ENCODE measurements around the gene SHBG. TPM values are rescaled to one million over a fixed set of nuclear protein-coding genes. Genes with fewer than 3 reads are reported as not detected.

Gene SHBG, protein sequence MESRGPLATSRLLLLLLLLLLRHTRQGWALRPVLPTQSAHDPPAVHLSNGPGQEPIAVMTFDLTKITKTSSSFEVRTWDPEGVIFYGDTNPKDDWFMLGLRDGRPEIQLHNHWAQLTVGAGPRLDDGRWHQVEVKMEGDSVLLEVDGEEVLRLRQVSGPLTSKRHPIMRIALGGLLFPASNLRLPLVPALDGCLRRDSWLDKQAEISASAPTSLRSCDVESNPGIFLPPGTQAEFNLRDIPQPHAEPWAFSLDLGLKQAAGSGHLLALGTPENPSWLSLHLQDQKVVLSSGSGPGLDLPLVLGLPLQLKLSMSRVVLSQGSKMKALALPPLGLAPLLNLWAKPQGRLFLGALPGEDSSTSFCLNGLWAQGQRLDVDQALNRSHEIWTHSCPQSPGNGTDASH
- under 1 TPM; 0.25 to 0.30 TPM for total RNA-seq

DNA sequence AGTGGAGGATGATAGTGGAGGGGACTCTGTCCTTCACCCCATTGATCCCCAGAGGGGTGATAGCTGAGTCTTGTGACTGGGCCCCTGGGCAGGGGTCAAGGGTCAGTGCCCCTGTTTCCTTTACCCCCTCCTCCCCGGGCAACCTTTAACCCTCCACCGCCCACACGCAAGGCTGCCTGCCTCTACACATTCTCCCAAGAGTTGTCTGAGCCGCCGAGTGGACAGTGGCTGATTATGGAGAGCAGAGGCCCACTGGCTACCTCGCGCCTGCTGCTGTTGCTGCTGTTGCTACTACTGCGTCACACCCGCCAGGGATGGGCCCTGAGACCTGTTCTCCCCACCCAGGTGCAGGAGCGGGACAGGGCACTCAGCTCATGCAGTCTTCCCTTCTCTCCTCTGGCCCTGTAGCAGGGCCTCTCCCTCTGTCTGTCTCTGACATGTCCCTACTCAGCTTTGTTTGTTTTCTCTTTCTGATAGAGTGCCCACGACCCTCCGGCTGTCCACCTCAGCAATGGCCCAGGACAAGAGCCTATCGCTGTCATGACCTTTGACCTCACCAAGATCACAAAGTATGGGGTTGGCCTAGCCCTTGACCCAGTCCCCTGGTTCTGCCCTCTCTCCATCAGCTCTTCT lies at the start of gene SHBG:
Gene SHBG, plus strand, starts transcription at position 197 of the 633 bp plus-strand sequence. Its CDS starts 38 bp downstream, at position 235.
- Mint-ChIP-seq H3K4me3 (no peak within 1 kb of the TSS), H3K4me1 (peaks cover 11% of the 10 kb centered on the region), H3K9me3 (ENCODE audit: low read depth) (no peaks in the 10 kb centered on the region), H3K27ac (no peak within 1 kb of the TSS), H3K36me3 (ENCODE audit: low read depth) (peaks cover 1% of the 10 kb centered on the region), H3K27me3 (no peaks in the 10 kb centered on the region)
- ATAC-seq, result no peak
- DNase-seq, result no peak
- intact Hi-C loops (cut with DNase I, micrococcal nuclease), result loop anchor here in 1 of 2 experiments (5.0 kb wide), 1 partner anchor 42 kb away; no protein-coding TSS in a partner anchor
- ChIA-PET POLR2A (no interaction called here), CTCF (interaction anchor here (0.6 to 4.9 kb wide), 4 partner anchors 12 to 57 kb away, joined by 3 to 20 read pairs (median 5); partner anchors contain the start of gene TP53)

DNA sequence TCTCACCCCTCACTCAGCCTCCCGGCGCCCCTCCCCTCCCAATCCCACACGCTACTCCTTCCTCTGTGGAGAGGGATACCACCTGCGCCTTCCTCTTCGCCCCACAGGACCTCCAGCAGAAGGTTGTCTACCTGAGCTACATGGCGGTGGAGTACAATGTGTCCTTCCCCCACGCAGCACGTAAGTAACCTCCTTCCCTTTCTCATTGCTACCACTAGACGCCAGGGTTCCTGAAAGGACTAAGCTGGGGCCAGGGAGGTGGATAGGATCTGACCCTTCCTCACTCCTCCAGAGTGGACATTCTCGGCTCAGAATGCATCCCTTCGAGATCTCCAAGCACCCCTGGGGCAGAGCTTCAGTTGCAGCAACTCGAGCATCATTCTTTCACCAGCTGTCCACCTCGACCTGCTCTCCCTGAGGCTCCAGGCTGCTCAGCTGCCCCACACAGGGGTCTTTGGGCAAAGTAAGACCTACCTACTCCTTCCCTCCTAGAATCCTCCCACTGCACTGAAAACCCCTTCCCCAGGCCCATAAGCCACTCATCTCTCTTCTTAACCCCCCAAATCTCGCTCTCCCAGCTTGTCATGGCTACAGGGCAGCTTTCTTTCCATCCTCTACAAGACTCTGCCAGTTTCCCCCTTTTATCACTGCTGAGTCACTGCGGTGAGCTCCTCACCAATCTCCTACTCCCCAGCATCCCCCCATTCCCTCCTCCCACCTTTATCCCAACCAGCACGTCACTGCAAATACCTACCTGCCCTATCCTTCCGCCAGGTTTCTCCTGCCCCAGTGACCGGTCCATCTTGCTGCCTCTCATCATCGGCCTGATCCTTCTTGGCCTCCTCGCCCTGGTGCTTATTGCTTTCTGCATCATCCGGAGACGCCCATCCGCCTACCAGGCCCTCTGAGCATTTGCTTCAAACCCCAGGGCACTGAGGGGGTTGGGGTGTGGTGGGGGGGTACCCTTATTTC lies 49.0 kb upstream of the SHBG start:
- intact Hi-C loops (cut with DNase I, micrococcal nuclease), result loop anchor here in 1 of 2 experiments (5.0 kb wide), 1 partner anchor 351 kb away; the partner anchor contains the start of genes CNTROB and TRAPPC1
- no peak for DNase-seq
- Mint-ChIP-seq H3K9me3 (ENCODE audit: low read depth) (no peaks in the 10 kb centered on the region), H3K27me3 (no peaks in the 10 kb centered on the region), H3K4me1 (peaks cover 76% of the 10 kb centered on the region), H3K27ac (peak overlapping the region; percentile 94), H3K4me3 (no peak overlapping the region), H3K36me3 (ENCODE audit: low read depth) (peaks cover 59% of the 10 kb centered on the region)
- no peak for ATAC-seq
- ChIA-PET POLR2A (interaction anchor here (0.6 to 3.9 kb wide), 3 partner anchors 56 to 251 kb away, joined by 3 to 25 read pairs (median 5); partner anchors contain the start of genes NEURL4, TP53 and WRAP53), CTCF (interaction anchor here (0.6 to 1.6 kb wide), 6 partner anchors 21 to 284 kb away, joined by 3 to 5 read pairs (median 3); partner anchors contain the start of gene TNFSF12)

GRCh38 chr17:7582396-7583252 lies 47.3 kb upstream of the SHBG start:
- peaks cover 45% of the 10 kb centered on the region for H3K36me3 Mint-ChIP-seq (ENCODE audit: low read depth)
- POLR2A ChIA-PET, result interaction anchor here (0.8 to 3.0 kb wide), 7 partner anchors 7 to 253 kb away, joined by 3 to 43 read pairs (median 11); partner anchors contain the start of genes FXR2, POLR2A, TP53 and WRAP53
- CTCF ChIA-PET, result interaction anchor here (1.0 to 3.4 kb wide), 5 partner anchors 22 to 227 kb away, joined by 3 to 30 read pairs (median 5); partner anchors contain the start of genes SENP3 and TMEM102
- peaks cover 64% of the 10 kb centered on the region for H3K4me1 Mint-ChIP-seq
- peak overlapping the region; percentile 82 for H3K4me3 Mint-ChIP-seq
- H3K27ac Mint-ChIP-seq, result peak overlapping the region; percentile 100
- ATAC-seq, result no peak
- no peaks in the 10 kb centered on the region for H3K9me3 Mint-ChIP-seq (ENCODE audit: low read depth)
- DNase-seq, result no peak
- intact Hi-C loops (cut with DNase I, micrococcal nuclease), result loop anchor here (1.0 to 5.0 kb wide), 9 partner anchors 10 to 350 kb away; partner anchors contain the start of genes CNTROB (in 1 of the 2), NAA38 (in 1 of the 2), POLR2A (in 1 of the 2) and SENP3 (in 1 of the 2)
- no peaks in the 10 kb centered on the region for H3K27me3 Mint-ChIP-seq

DNA sequence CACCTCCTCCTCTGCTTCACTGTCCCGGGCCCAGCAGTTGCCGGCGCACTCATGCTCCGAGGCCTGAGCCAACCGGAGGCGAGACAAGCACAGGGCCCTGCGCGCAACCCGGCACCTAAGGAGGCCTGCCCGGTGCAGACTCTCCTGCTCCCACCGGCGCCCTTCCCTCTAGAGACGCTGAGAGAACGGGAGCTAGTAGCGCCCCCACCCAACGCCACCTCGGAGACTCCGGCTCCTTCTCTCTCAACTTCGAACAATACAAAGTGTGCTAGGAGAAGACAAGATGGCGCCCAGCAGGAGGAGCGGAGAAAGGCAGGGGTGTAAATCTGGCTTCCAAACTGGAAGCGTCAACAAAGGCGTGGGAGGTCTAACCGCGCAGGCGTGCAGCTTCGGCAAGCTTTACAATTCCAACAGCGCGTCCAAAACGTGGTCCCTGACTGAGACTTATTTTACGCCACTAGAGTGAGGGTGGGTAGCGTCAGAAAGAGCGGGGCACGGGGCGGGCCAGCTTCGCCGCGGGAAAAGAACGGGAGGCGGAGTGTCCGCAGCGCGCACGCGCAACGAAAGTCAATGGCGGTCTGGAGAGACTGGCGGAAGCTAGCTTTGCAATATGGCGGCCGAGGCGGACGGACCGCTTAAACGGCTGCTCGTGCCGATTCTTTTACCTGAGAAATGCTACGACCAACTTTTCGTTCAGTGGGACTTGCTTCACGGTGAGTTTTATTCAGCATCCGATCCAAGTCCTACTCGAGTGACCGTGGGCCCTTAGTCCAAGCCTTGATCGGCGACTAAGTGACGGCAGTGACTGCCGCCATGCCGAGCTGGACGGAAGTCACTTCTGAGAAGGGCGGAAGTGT lies 46.5 kb upstream of the SHBG start, which contains the start of gene MPDU1:
Gene MPDU1, plus strand, starts transcription at position 600 of the 857 bp plus-strand sequence. Its CDS starts 11 bp downstream, at position 611.
- Mint-ChIP-seq H3K9me3 (ENCODE audit: low read depth) (no peaks in the 10 kb centered on the region), H3K4me1 (peaks cover 56% of the 10 kb centered on the region), H3K27ac (peak within 1 kb of the TSS; percentile 100), H3K27me3 (no peaks in the 10 kb centered on the region), H3K36me3 (ENCODE audit: low read depth) (peaks cover 43% of the 10 kb centered on the region), H3K4me3 (peak within 1 kb of the TSS; percentile 82)
- DNase-seq, result peak; percentile 98
- ChIA-PET POLR2A (interaction anchor here (0.5 to 3.0 kb wide), 15 partner anchors 8 to 420 kb away, joined by 3 to 43 read pairs (median 5); partner anchors contain the start of genes FXR2, POLR2A, TMEM102 and TP53), CTCF (interaction anchor here (0.8 to 3.4 kb wide), 9 partner anchors 9 to 232 kb away, joined by 3 to 30 read pairs (median 7); partner anchors contain the start of genes FXR2, SENP3, TMEM102 and TP53)
- ATAC-seq, result peak; percentile 77
- intact Hi-C loops (cut with DNase I, micrococcal nuclease), result loop anchor here (1.0 to 5.0 kb wide), 12 partner anchors 11 to 349 kb away; partner anchors contain the start of genes FXR2 (in 2 of the 2), CNTROB (in 1 of the 2), NAA38 (in 1 of the 2) and POLR2A (in 1 of the 2)

DNA sequence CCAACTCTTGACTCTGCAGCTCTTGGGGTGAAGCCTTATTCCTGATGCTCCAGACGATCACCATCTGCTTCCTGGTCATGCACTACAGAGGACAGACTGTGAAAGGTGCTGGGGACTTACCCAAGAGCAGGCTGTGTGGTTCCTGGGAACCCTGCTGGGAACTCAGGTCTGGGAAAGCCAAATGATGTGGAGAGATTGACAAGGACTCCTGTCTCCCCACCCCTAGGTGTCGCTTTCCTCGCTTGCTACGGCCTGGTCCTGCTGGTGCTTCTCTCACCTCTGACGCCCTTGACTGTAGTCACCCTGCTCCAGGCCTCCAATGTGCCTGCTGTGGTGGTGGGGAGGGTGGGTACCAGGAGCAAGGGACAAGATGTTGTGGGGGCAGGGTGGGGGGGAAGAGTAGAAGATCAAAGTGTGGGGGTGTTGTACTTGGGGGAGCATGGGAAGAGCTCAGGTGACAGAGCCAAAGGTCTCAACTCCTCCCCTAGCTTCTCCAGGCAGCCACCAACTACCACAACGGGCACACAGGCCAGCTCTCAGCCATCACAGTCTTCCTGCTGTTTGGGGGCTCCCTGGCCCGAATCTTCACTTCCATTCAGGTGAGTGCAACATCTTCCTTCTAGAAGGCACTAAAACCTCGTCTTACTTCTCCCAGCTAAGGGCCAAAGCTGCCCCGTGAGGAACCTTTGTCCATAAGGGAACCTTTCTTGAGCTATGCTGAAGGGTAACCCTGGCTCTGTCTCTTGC lies 43.1 kb upstream of the SHBG start:
- Mint-ChIP-seq H3K9me3 (ENCODE audit: low read depth) (no peaks in the 10 kb centered on the region), H3K4me3 (no peak overlapping the region), H3K27ac (no peak overlapping the region), H3K36me3 (ENCODE audit: low read depth) (peaks cover 34% of the 10 kb centered on the region), H3K27me3 (no peaks in the 10 kb centered on the region), H3K4me1 (peaks cover 28% of the 10 kb centered on the region)
- ATAC-seq, result no peak
- ChIA-PET POLR2A (interaction anchor here (1.2 kb wide), 1 partner anchor 100 kb away, joined by 3 read pairs; no protein-coding TSS in a partner anchor), CTCF (interaction anchor here (0.6 to 1.8 kb wide), 4 partner anchors 26 to 150 kb away, joined by 4 to 6 read pairs (median 6); partner anchors contain the start of genes TP53 and WRAP53)
- intact Hi-C loops (cut with DNase I, micrococcal nuclease), result no loop called here
- DNase-seq, result no peak

DNA sequence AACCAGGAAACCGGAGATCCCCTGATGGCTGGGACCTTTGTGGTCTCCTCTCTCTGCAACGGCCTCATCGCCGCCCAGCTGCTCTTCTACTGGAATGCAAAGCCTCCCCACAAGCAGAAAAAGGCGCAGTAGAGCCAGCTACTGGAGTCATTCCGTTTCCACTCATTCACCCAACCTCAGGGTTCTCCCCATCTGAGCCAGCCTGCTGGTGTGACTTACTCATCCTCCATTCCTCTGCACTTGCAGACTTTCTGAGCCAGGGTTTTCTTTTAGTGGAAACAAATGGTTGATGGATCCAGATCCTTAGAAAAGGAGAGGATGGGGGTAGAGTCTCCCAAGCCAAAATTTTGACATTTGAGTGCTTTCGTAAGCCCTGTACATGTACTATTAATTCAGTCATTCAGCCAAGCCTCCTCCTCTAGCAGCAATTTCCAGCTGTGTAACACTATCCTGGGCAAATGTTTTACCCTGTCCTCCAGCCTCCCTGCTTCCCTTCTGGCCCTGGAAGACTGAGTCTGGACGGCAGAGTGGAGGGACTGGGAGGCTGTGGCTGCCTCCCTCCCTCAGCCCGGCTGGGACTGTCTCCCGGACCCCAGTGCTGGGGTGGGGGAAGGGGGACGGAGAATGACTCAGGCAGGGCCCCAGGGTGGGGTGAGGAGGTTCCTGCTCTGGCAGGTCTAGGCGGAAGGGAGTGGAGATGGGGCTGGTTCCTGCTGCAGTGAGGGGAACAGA lies 42.3 kb upstream of the SHBG start:
- intact Hi-C loops (cut with DNase I, micrococcal nuclease), result loop anchor here in 1 of 2 experiments (2.0 kb wide), 2 partner anchors 65 to 73 kb away; no protein-coding TSS in a partner anchor
- Mint-ChIP-seq H3K4me1 (peaks cover 21% of the 10 kb centered on the region), H3K27me3 (no peaks in the 10 kb centered on the region), H3K9me3 (ENCODE audit: low read depth) (no peaks in the 10 kb centered on the region), H3K27ac (no peak overlapping the region), H3K36me3 (ENCODE audit: low read depth) (peaks cover 34% of the 10 kb centered on the region), H3K4me3 (no peak overlapping the region)
- CTCF ChIA-PET, result interaction anchor here (1.2 to 2.3 kb wide), 4 partner anchors 12 to 151 kb away, joined by 5 to 9 read pairs (median 6); partner anchors contain the start of genes TP53 and WRAP53
- ATAC-seq, result no peak
- POLR2A ChIA-PET, result interaction anchor here (1.2 kb wide), 1 partner anchor 99 kb away, joined by 3 read pairs; no protein-coding TSS in a partner anchor
- no peak for DNase-seq

DNA sequence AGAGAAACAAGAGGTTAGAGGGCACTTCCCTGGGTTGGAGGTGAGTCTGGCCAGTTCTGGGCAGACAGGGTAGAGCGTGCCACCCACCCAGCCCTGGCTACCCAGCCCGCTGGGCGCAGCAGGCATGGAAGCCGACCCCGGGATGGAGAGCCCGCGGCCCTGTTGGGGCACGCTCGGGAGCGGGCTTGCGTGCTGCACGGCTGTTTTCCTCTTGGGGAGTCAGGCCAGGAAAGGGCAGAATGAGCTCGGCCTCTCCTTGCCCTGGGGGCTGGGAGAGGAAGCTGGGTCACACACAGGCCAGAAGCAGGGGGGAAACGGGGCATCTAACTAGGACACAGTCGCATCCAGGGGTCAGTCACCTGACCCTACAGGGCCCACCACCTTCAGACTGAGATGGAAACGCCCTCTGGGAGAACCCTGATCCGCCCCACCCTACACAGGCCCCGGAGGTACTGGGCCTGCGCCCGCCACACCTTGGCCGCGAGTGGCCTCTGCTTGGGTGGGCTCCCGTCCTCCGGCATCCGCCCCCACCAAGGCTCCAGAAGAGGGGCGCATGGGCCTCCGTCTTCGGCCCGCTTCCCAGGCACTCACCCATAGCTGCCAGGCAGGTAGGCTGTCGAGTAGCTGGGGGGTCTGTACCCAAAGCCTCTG lies 41.3 kb upstream of the SHBG start:
- Mint-ChIP-seq H3K27me3 (no peaks in the 10 kb centered on the region), H3K4me3 (no peak overlapping the region), H3K27ac (no peak overlapping the region), H3K9me3 (ENCODE audit: low read depth) (no peaks in the 10 kb centered on the region), H3K36me3 (ENCODE audit: low read depth) (peaks cover 41% of the 10 kb centered on the region), H3K4me1 (peaks cover 16% of the 10 kb centered on the region)
- ChIA-PET CTCF (interaction anchor here (0.5 to 2.3 kb wide), 19 partner anchors 9 to 291 kb away, joined by 3 to 12 read pairs (median 4); partner anchors contain the start of genes CD68, CHRNB1, FXR2 and TMEM95), POLR2A (interaction anchor here (0.6 to 1.7 kb wide), 4 partner anchors 12 to 99 kb away, joined by 3 to 5 read pairs (median 4); partner anchors contain the start of gene TP53)
- DNase-seq (no peak), ATAC-seq (no peak)
- intact Hi-C loops (cut with DNase I, micrococcal nuclease), result loop anchor here in 1 of 2 experiments (1.0 to 2.0 kb wide), 4 partner anchors 66 to 308 kb away; no protein-coding TSS in a partner anchor

All from activated CD4-positive, alpha-beta T cell treated with anti-CD3 and anti-CD28 coated beads for 36 hours (primary cell).